ENCODE results near the gene DBX1. TPM values are rescaled to one million over a fixed set of nuclear protein-coding genes. Genes with fewer than 3 reads are reported as not detected.
A peak's percentile ranks its signal among the peaks of the same experiment; 100 is the strongest.

The DBX1 gene
- total RNA-seq, 1 donor from 2014 or later, result not detected

DNA sequence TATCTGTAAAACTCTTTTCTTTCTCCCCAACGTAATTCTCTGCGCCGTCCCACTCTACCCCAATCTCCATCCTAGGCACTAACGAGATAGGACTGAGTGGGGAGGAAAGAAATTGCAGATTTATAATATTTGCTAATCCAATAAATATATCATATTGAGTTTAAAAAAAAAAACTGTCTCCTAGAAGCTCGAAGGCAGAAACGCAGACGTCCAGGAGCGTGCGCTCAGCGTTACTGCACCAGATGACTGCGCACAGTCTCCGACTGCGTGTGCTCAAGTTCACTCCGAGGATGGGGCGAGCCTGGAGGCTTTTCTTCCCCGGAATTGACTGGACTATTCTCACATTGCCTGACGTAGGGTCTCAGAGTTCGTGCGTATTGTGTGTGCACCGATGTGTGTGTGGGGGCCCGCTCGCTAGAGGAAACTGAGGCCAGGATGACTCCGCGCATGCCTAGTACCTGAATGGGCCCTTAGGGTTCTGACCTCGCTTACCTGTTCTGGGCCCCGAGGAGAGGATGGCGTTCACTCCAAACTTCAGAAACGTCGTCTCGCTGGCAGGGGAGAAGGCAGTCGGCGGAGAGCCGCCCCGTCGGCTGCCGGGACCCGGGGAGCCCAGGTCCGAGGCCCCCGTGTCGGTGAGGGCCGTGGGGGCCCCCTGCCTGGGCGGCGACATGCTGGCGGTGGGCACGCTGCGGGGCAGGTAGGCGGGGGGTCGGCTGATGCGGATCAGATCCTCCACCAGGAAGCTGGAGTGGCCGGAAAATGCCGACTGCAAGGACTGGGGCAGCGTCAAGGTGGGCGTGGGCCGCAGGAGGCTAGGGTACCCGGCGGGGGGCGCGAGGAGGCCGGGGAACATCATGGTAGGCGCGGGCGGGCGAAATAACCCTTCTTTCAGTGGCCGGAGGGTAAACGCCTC lies 551 bp downstream of the DBX1 start:
- no peak overlapping the region for H3K4me2 ChIP-seq (ENCODE audit: low read length)
- no peak overlapping the region for H3K4me3 Mint-ChIP-seq (ENCODE audit: unreplicated experiment)
- peaks cover 2% of the 10 kb centered on the region for H3K4me1 Mint-ChIP-seq (ENCODE audit: low read depth, unreplicated experiment)

GRCh38 chr11:20158597-20159257 lies 1.5 kb downstream of the DBX1 start:
- Histone ChIP-seq H3K9me3 (ENCODE audit: insufficient read depth, low read depth, low read length) (peaks cover 5% of the 10 kb centered on the region), H3K4me2 (ENCODE audit: low read length) (no peak overlapping the region), H3K79me2 (ENCODE audit: insufficient read depth, low read length) (no peaks in the 10 kb centered on the region), H3K27me3 (ENCODE audit: insufficient read depth, low read length) (peaks cover 90% of the 10 kb centered on the region), H3K9ac (ENCODE audit: low read length) (no peak overlapping the region), H3K27ac (ENCODE audit: low read depth, low read length) (no peak overlapping the region), H3K36me3 (ENCODE audit: insufficient read depth, low read length) (no peaks in the 10 kb centered on the region), H3K4me1 (ENCODE audit: insufficient read depth, low read length) (peaks cover 4% of the 10 kb centered on the region), H3K4me3 (ENCODE audit: insufficient read depth, low read depth, low read length) (no peak overlapping the region), H4K20me1 (ENCODE audit: insufficient read depth, low read length) (peaks cover 13% of the 10 kb centered on the region), H2AFZ (ENCODE audit: low read depth, low read length) (no peak overlapping the region)
- DNase-seq (ENCODE audit: low read depth) (peak; percentile 47), FAIRE-seq (no peak)
- peaks cover 76% of the 10 kb centered on the region for H3K27me3 Mint-ChIP-seq (ENCODE audit: low read depth, unreplicated experiment)
- peaks cover 6% of the 10 kb centered on the region for H3K4me1 Mint-ChIP-seq (ENCODE audit: low read depth, unreplicated experiment)
- H3K4me3 Mint-ChIP-seq (ENCODE audit: unreplicated experiment), result no peak overlapping the region
- peaks cover 9% of the 10 kb centered on the region for H3K36me3 Mint-ChIP-seq (ENCODE audit: low read depth, unreplicated experiment)
- TF ChIP-seq, protein P1, sequence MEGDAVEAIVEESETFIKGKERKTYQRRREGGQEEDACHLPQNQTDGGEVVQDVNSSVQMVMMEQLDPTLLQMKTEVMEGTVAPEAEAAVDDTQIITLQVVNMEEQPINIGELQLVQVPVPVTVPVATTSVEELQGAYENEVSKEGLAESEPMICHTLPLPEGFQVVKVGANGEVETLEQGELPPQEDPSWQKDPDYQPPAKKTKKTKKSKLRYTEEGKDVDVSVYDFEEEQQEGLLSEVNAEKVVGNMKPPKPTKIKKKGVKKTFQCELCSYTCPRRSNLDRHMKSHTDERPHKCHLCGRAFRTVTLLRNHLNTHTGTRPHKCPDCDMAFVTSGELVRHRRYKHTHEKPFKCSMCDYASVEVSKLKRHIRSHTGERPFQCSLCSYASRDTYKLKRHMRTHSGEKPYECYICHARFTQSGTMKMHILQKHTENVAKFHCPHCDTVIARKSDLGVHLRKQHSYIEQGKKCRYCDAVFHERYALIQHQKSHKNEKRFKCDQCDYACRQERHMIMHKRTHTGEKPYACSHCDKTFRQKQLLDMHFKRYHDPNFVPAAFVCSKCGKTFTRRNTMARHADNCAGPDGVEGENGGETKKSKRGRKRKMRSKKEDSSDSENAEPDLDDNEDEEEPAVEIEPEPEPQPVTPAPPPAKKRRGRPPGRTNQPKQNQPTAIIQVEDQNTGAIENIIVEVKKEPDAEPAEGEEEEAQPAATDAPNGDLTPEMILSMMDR (IDR thresholded peaks at IDR 0.05; ENCODE audit: insufficient read depth, low read depth, low read length), result no peak
- peak; percentile 51 for TF ChIP-seq EZH2 (IDR thresholded peaks at IDR 0.05; ENCODE audit: insufficient read depth, low read length)
- H3K9me3 Mint-ChIP-seq (ENCODE audit: unreplicated experiment), result peaks cover 39% of the 10 kb centered on the region
- H3K27ac Mint-ChIP-seq (ENCODE audit: unreplicated experiment), result peak overlapping the region; percentile 75

More for the DNA sequence above, 551 bp downstream of the DBX1 start:
- Histone ChIP-seq H3K27me3 (ENCODE audit: insufficient read depth, low read length) (peaks cover 92% of the 10 kb centered on the region), H3K4me3 (ENCODE audit: insufficient read depth, low read depth, low read length) (no peak overlapping the region), H3K27ac (ENCODE audit: low read depth, low read length) (no peak overlapping the region), H3K4me1 (ENCODE audit: insufficient read depth, low read length) (peaks cover 4% of the 10 kb centered on the region), H3K36me3 (ENCODE audit: insufficient read depth, low read length) (no peaks in the 10 kb centered on the region), H4K20me1 (ENCODE audit: insufficient read depth, low read length) (peaks cover 13% of the 10 kb centered on the region), H3K9ac (ENCODE audit: low read length) (no peak overlapping the region), H3K79me2 (ENCODE audit: insufficient read depth, low read length) (no peaks in the 10 kb centered on the region), H3K9me3 (ENCODE audit: insufficient read depth, low read depth, low read length) (peaks cover 5% of the 10 kb centered on the region), H2AFZ (ENCODE audit: low read depth, low read length) (no peak overlapping the region)
- Mint-ChIP-seq H3K9me3 (ENCODE audit: unreplicated experiment) (peaks cover 39% of the 10 kb centered on the region), H3K36me3 (ENCODE audit: low read depth, unreplicated experiment) (peaks cover 9% of the 10 kb centered on the region), H3K27me3 (ENCODE audit: low read depth, unreplicated experiment) (peaks cover 83% of the 10 kb centered on the region), H3K27ac (ENCODE audit: unreplicated experiment) (peak overlapping the region; percentile 75)
- FAIRE-seq (no peak), DNase-seq (ENCODE audit: low read depth) (no peak)
- TF ChIP-seq EZH2 (IDR thresholded peaks at IDR 0.05; ENCODE audit: insufficient read depth, low read length), result peak; percentile 49
- TF ChIP-seq, protein P1 (IDR thresholded peaks at IDR 0.05; ENCODE audit: insufficient read depth, low read depth, low read length), result no peak
